ENCODE measurements around the gene PCID2. TPM values are rescaled to one million over a fixed set of nuclear protein-coding genes. Genes with fewer than 3 reads are reported as not detected.

Gene PCID2
- polyA plus RNA-seq, 4 donors, result 47.9 to 72.3 (median 64.1) TPM

DNA sequence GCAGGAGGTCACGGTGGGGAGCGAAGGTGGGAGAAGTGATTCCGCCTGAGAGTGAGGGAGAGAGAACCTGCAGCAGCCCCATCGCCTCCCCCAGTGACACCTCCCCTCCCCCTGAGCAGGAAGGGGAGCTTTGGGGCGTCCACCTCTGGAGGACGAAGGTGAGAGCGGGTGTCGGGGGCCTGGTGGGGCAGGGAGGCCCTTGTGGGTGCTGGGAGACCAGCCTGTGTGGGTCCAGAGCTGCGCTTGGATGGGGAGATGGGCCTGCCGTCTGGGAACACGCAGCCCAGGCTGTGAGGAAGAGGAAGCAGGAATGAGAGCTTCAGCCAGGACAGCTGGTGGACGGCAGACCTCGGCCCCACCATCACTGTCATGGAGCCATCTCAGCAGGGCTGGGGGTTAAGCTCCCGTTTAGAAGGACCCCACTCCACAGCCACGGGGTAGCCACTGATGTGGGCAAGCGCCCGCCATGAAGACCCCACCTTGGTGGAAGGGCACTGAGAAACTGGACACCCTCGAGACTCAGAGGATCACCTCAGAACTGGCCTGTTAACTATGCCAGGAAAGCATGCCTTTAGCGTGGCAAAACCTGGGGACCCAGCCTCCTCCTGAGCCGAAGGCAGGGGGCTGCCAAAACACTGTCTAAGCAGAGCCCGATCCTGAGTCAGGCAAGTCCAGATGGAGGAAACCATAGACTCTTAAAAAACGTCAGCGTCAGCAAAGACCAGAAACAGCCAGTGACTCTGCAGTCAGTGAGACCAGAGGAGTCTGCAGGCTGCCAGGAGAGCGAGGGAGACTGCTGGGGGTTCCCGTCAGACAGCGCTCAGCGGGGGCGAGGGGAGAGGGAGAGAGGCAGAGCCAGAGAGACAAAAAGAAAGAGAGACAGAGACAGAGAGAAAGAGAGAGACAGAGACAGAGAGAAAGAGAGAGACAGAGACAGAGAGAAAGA lies 56.5 kb downstream of the PCID2 start:
- no peak for DNase-seq (ENCODE audit: low read depth in 4 of 4, low spot score in 2 of 4)

DNA sequence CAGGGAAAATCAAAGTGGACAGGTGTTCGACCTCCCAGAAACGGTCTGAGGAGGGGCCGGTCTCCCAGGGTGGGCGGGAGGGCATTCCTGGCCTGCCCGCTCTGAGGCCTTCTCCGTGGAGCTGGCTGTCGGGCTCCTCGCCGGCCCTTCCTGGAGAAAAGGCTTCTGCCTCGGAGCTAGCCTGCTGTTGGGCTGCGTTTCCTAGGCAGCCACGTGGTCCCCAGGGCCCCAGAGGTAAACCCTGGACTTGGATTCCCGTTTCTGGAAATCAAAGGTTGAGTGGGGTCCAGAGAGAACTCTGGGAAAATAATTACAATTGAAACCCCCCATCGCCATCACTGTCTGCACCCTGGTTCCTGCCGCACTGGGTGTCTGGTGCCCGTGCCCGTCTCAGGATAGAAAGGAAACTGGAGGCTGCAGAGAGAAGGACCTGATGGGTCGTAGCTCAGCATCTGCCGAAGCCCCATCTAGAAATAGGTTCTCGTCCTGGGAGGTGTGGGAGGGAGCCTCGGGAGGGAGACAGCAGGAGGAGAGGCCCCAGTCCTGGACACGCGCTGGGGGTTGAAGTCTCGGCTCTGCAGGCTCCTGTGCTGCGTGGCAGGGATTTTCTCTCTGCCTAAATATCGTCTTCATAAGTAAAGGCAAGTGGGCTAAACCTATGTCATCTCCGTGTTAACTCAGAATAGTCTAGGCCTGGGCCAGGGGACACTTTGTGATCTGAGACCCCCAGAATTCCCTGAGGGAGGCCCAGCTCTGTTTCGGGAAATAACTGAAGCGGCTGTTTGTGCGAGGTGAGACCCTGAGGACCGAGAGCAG lies 57.7 kb downstream of the PCID2 start:
- no peak for DNase-seq (ENCODE audit: low read depth in 4 of 4, low spot score in 2 of 4)

- DNase-seq (ENCODE audit: low read depth in 4 of 4, low spot score in 2 of 4), result no peak
These were observed 58.5 kb downstream of the PCID2 start for GRCh38 chr13:113149711-113150549.

DNA sequence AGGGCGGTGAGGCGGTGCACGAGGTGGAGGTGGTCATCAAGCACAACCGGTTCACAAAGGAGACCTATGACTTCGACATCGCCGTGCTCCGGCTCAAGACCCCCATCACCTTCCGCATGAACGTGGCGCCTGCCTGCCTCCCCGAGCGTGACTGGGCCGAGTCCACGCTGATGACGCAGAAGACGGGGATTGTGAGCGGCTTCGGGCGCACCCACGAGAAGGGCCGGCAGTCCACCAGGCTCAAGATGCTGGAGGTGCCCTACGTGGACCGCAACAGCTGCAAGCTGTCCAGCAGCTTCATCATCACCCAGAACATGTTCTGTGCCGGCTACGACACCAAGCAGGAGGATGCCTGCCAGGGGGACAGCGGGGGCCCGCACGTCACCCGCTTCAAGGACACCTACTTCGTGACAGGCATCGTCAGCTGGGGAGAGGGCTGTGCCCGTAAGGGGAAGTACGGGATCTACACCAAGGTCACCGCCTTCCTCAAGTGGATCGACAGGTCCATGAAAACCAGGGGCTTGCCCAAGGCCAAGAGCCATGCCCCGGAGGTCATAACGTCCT lies 59.4 kb downstream of the PCID2 start:
- no peak for DNase-seq (ENCODE audit: low read depth in 4 of 4, low spot score in 2 of 4)

DNA sequence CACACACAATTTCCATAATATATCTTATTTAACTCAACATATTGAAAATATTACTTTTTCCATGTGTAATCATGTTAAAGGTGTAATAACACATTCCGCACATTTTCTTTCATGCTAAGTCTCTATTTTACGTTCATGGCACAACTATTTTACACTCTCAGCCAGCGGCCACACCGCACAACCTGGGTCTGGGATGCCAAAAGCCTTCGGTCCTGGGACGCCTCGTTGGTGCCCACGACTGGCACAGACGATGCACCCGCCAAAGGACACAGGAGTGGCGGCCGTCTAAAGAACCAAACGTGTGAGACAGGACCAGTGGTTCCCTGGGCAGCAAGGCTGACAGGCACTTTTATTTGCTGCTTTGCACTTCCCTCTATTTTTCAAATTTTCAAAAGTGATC lies 60.1 kb downstream of the PCID2 start:
- no peak for DNase-seq (ENCODE audit: low read depth in 4 of 4, low spot score in 2 of 4)

GRCh38 chr13:113147206-113147605 lies 61.3 kb downstream of the PCID2 start:
- no peak for DNase-seq (ENCODE audit: low read depth in 4 of 4, low spot score in 2 of 4)

- DNase-seq (ENCODE audit: low read depth in 4 of 4, low spot score in 2 of 4), result no peak
These were observed 61.7 kb downstream of the PCID2 start for GRCh38 chr13:113146750-113147149.

- no peak for DNase-seq (ENCODE audit: low read depth in 4 of 4, low spot score in 2 of 4)
These were observed 62.4 kb downstream of the PCID2 start for GRCh38 chr13:113145911-113146598.

- DNase-seq (ENCODE audit: low read depth in 4 of 4, low spot score in 2 of 4), result no peak
These were observed 63.0 kb downstream of the PCID2 start for GRCh38 chr13:113145496-113145895.

DNA sequence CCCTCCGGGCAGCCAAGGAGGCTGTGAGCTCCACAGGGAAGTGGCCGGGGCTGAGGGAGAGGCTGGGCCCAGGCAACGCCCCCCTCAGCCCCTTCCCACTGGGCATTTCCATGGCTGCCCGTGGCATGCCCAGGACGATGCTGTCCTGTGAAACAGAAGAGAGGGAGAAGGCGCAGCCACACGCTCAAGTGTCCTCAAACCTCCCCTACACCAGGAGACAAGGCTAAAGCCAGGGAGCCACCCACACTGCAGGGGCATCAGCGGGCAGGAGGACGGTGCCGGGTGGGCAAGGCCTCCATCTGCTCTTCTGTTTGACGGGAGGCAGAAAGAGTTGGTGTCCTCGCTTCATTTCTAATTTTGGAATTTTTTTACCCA lies 64.2 kb downstream of the PCID2 start:
- DNase-seq (ENCODE audit: low read depth in 4 of 4, low spot score in 2 of 4), result no peak

DNA sequence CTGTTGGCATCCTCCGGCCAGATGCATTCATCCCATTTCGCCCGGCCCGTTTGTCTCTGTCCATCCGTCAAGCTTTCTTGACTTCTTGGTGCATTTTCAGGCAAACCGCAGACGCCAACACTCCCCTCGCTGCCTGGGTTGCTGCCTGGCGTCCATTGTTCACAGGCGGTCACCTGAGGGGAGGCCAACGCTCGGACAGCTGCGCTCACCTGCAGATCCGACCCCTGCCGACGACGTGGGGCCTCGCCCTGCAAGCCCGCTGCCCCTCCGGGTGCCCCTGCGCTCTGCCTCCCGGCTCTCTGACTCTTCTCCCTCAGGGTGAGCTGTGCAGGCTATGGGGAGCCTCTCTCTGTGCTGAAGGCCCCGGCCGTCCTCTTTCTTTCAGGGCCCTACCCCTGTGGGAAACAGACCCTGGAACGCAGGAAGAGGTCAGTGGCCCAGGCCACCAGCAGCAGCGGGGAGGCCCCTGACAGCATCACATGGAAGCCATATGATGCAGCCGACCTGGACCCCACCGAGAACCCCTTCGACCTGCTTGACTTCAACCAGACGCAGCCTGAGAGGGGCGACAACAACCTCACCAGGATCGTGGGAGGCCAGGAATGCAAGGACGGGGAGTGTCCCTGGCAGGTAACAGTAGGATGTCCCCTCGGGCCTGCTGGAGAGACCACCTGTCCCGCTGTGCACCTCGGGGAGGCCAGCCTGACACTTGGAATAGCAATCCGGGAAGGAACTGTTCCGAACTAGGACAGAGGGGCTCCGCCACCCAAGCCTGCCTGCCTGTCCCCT lies 64.8 kb downstream of the PCID2 start:
- DNase-seq (ENCODE audit: low read depth in 4 of 4, low spot score in 2 of 4), result no peak

DNA sequence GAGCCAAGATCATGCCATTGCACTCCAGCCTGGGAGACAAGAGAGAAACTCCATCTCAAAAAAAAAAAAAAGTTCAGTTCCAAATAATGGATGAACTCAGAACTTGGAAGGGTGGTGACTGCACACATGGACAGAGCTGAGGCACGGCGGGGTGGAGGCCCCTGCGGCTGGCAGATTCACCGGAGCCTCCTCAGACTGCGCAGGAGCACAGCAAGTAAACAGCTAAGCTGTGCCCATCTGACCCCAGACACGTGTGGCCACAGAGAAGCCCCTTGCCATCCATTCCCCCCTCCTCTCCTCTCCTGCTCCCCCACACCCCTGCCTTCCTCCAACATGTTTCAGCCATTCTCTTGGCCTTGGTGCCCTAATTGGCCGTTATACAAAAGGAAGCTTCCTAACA lies 65.6 kb downstream of the PCID2 start:
- DNase-seq (ENCODE audit: low read depth in 4 of 4, low spot score in 2 of 4), result no peak

- no peak for DNase-seq (ENCODE audit: low read depth in 4 of 4, low spot score in 2 of 4)
These were observed 66.9 kb downstream of the PCID2 start for GRCh38 chr13:113141601-113141970.

GRCh38 chr13:113140677-113141600 lies 67.5 kb downstream of the PCID2 start:
- no peak for DNase-seq (ENCODE audit: low read depth in 4 of 4, low spot score in 2 of 4)

DNA sequence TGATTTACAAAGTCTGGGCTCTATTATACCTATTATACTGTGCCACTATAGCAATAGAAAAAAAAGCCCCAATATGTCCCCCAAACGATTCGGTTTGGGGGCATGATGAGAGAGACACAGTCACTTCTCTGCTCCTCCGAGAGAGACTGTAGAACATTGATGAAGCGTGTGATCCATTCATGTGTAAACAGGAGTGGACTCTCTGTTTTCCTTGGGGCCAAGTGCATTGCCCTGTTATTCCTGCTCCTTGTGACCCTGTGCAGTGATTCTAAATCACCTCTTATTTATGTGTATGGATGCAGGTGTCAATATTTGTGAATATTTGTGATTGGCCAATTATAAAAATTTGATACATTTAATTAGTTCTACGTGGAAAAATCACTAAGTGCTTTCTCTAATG lies 68.9 kb downstream of the PCID2 start:
- no peak for DNase-seq (ENCODE audit: low read depth in 4 of 4, low spot score in 2 of 4)

DNA sequence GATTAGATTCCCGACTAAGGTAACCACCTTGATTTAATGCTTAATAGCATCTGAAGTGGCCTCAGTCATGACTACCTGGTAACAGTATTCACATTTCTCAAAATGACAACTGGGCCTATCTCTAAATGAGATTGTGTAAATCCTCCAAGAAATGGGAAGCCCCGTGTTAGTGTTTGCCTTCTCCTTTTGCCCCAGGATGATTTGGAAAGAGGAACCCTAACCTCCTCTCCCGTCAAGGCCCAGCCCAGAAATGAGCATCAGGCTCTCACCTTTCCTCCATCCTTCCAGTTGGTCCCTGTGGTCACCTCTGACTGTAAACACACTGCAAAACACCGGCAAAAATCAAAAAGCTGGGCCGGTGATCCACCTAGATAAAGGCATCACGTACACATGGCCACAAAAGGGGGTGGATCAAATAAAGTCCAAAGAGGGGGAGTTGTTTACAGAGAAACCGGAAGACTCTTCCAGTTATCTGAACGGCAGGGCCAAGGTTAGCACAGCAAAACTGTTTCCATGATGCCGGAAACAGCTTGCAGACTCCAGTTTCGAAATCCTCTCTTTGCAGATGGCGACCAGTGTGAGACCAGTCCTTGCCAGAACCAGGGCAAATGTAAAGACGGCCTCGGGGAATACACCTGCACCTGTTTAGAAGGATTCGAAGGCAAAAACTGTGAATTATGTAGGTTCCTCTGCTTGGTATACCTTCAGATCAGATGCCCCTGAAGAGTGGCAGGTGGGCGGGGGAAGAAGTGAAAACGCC lies 69.5 kb downstream of the PCID2 start:
- DNase-seq (ENCODE audit: low read depth in 4 of 4, low spot score in 2 of 4), result no peak

DNA sequence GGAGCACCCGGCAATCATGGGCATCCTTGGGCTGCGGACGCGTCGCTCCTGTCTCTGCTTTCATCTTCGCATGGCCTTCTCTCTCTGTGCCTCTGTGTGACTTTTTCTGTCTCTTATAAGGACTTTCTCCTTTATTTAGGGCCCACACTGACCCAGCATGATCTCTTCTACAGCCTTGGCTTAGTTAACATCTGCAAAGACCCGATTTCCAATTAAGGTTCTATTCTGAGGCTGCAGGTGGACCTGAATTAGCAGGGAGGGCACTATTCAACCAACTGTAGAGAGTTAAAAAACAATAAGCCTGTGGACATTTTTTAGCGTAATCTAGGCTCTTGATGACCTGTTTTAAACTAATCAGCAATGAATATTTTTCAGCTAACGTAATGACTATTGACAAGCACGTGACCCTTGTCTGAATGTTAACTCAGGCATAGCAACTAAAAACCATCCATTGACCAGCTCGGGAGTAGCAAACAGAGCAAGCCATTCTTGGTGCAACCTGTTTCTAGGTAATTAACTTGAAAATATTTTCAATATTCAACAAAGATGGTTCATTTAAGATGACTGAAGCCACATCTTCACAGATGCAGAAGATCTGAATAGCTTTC lies 70.7 kb downstream of the PCID2 start:
- no peak for DNase-seq (ENCODE audit: low read depth in 4 of 4, low spot score in 2 of 4)

Measured in left renal cortex interstitium (tissue), 4 donors.